Neural cell (in vitro differentiated cells): ENCODE data around the gene RFX3. TPM values are rescaled to one million over a fixed set of nuclear protein-coding genes. Genes with fewer than 3 reads are reported as not detected.

Experiments used
- H2AFZ ChIP-seq: fragments of 200-600, 300-800 bp; sonication (generic), shearing (Covaris generic); 2 replicates; pipeline ENCODE4 v1.6.0; 2014; ENCODE audit warnings: low read depth, mild to moderate bottlenecking, antibody characterized with exemption, low read length, moderate library complexity
- H3F3A ChIP-seq: fragments of 200-600 bp; shearing (Covaris generic); 2 replicates; pipeline ENCODE4 v1.6.1; 2016; ENCODE audit warnings: mild to moderate bottlenecking, moderate library complexity, mixed read lengths, antibody characterized with exemption, low read length; ENCODE audit not compliant: insufficient read depth, poor library complexity, severe bottlenecking
- H3K27ac ChIP-seq: fragments of 200-600, 300-800 bp; sonication (generic), shearing (Covaris generic); 2 replicates; pipeline ENCODE4 v1.5.1; 2014; ENCODE audit warnings: mild to moderate bottlenecking, low read length, moderate library complexity
- H3K27me3 ChIP-seq: fragments of 300-800, 200-600 bp; sonication (generic), shearing (Covaris generic); 2 replicates; pipeline ENCODE4 v1.6.0; 2014; ENCODE audit warnings: mild to moderate bottlenecking, low read depth, low read length, moderate library complexity; ENCODE audit not compliant: insufficient read depth
- H3K36me3 ChIP-seq: fragments of 300-800, 200-600 bp; sonication (generic), shearing (Covaris generic); 2 replicates; pipeline ENCODE4 v1.5.1; 2014; ENCODE audit warnings: mild to moderate bottlenecking, antibody characterized with exemption, low read length, moderate library complexity; ENCODE audit not compliant: insufficient read depth
- H3K4me2 ChIP-seq: fragments of 300-800, 200-600 bp; sonication (generic), shearing (Covaris generic); 2 replicates; pipeline ENCODE4 v1.6.0; 2014; ENCODE audit warnings: mild to moderate bottlenecking, low read length
- H3K4me3 ChIP-seq: fragments of 300-800, 200-600 bp; sonication (generic), shearing (Covaris generic); 2 replicates; pipeline ENCODE4 v1.5.1; 2014; ENCODE audit warnings: mild to moderate bottlenecking, low read length, moderate library complexity
- H3K79me2 ChIP-seq: fragments of 200-600 bp; shearing (Covaris generic); replicated peaks from 2 replicates; pipeline ENCODE4 v1.6.0; 2014; ENCODE audit warnings: mild to moderate bottlenecking, low read length, moderate library complexity; ENCODE audit not compliant: insufficient read depth
- H3K9ac ChIP-seq: fragments of 300-800, 200-600 bp; sonication (generic), shearing (Covaris generic); 2 replicates; pipeline ENCODE4 v1.6.1; 2016; ENCODE audit warnings: mild to moderate bottlenecking, low read length, mixed read lengths
- H3K9me2 ChIP-seq: fragments of 200-600 bp; shearing (Covaris generic); 2 replicates; pipeline ENCODE4 v1.6.1; 2016; ENCODE audit warnings: mild to moderate bottlenecking, low read length, mixed read lengths; ENCODE audit not compliant: insufficient read depth
- H3K9me3 ChIP-seq: fragments of 200-600, 300-800 bp; sonication (generic), shearing (Covaris generic); 2 replicates; pipeline ENCODE4 v1.6.1; 2016; ENCODE audit warnings: mild to moderate bottlenecking, mixed run types, low read length, moderate library complexity, mixed read lengths
- H4K20me1 ChIP-seq: fragments of 200-600 bp; shearing (Covaris generic); 2 replicates; pipeline ENCODE4 v1.6.1; 2016; ENCODE audit warnings: mild to moderate bottlenecking, mixed run types; ENCODE audit not compliant: insufficient read depth
- EP300 ChIP-seq: fragments of 450-650 bp; conservative IDR thresholded peaks from 2 replicates; pipeline ENCODE4 v1.6.1; 2014; ENCODE audit warnings: antibody characterized with exemption, mild to moderate bottlenecking, moderate library complexity; ENCODE audit not compliant: poor library complexity, severe bottlenecking
- EZH2 ChIP-seq: fragments of 200-600, 300-800 bp; shearing (Covaris generic), sonication (generic); IDR thresholded peaks from 2 replicates; pipeline ENCODE4 v1.6.1; 2014; ENCODE audit warnings: antibody characterized with exemption, low read length, borderline replicate concordance, mild to moderate bottlenecking; ENCODE audit not compliant: insufficient read depth, poor library complexity, severe bottlenecking
- MXI1 ChIP-seq: fragments of 450-650 bp; conservative IDR thresholded peaks from 2 replicates; pipeline ENCODE4 v1.6.1; 2014; ENCODE audit warnings: antibody characterized with exemption, mild to moderate bottlenecking; ENCODE audit not compliant: poor library complexity, severe bottlenecking
- POLR2AphosphoS5 ChIP-seq: IDR thresholded peaks from 2 replicates; pipeline ENCODE4 v1.6.1; 2012
- RAD21 ChIP-seq: fragments of 450-650 bp; conservative IDR thresholded peaks from 2 replicates; pipeline ENCODE4 v1.6.1; 2014; ENCODE audit warnings: antibody characterized with exemption, mild to moderate bottlenecking, moderate library complexity
- SMC3 ChIP-seq: fragments of 450-650 bp; conservative IDR thresholded peaks from 2 replicates; pipeline ENCODE4 v1.6.1; 2014; ENCODE audit warnings: antibody characterized with exemption, mild to moderate bottlenecking, moderate library complexity; ENCODE audit not compliant: poor library complexity
- TAF1 ChIP-seq: IDR thresholded peaks from 2 replicates; pipeline ENCODE4 v1.6.1; 2012; ENCODE audit warnings: low read depth
- polyA plus RNA-seq: library from polyadenylated mRNA; depleted of rRNA; stranded (reverse); fragments of >200 nt; gene quantifications from 2 replicates; pipeline ENCODE4 v1.2.3, GENCODE V29; 2014
- TF ChIP-seq, protein P1 (sequence below): IDR thresholded peaks from 2 replicates; pipeline ENCODE4 v1.6.1; 2012; ENCODE audit warnings: borderline replicate concordance
- TF ChIP-seq, protein P2 (sequence below): fragments of 450-650 bp; IDR thresholded peaks from 2 replicates; pipeline ENCODE4 v1.5.1; 2014; ENCODE audit warnings: antibody characterized with exemption, mild to moderate bottlenecking, moderate library complexity; ENCODE audit not compliant: poor library complexity, severe bottlenecking

Gene RFX3
- polyA plus RNA-seq, 1 donor from 2014 or later, result 27.6 TPM

DNA sequence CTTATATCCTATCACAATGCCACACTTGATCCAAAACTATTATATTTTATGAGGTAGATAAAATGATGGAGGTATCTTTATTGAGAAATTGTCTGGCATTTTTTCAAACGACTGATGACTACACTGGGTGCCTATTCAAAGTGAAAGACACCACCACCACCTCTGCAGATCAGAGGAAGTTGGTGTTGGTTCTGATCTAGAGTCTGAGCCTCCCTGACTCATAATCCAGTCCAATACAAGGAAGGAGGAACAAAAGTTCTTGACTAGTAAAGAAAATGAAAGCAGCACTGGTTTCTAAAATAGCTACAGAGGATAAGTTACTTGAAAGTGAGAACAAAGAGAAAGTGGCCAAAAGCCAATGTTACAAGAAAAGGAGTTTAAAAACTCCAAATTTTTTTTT, 139.9 kb downstream of the RFX3 start:
- no peaks in the 10 kb centered on the region for H3K9me3 ChIP-seq
- no peak overlapping the region for H3K27ac ChIP-seq
- H3K79me2 ChIP-seq, result peaks cover 6% of the 10 kb centered on the region
- H4K20me1 ChIP-seq, result no peaks in the 10 kb centered on the region
- H3K27me3 ChIP-seq, result no peaks in the 10 kb centered on the region
- H3K9me2 ChIP-seq, result no peaks in the 10 kb centered on the region
- no peaks in the 10 kb centered on the region for H3K36me3 ChIP-seq
- no peak overlapping the region for H3K4me3 ChIP-seq
- H3K9ac ChIP-seq, result no peak overlapping the region
- H3F3A ChIP-seq, result no peaks in the 10 kb centered on the region
- no peak overlapping the region for H3K4me2 ChIP-seq
- TF ChIP-seq, protein P1, sequence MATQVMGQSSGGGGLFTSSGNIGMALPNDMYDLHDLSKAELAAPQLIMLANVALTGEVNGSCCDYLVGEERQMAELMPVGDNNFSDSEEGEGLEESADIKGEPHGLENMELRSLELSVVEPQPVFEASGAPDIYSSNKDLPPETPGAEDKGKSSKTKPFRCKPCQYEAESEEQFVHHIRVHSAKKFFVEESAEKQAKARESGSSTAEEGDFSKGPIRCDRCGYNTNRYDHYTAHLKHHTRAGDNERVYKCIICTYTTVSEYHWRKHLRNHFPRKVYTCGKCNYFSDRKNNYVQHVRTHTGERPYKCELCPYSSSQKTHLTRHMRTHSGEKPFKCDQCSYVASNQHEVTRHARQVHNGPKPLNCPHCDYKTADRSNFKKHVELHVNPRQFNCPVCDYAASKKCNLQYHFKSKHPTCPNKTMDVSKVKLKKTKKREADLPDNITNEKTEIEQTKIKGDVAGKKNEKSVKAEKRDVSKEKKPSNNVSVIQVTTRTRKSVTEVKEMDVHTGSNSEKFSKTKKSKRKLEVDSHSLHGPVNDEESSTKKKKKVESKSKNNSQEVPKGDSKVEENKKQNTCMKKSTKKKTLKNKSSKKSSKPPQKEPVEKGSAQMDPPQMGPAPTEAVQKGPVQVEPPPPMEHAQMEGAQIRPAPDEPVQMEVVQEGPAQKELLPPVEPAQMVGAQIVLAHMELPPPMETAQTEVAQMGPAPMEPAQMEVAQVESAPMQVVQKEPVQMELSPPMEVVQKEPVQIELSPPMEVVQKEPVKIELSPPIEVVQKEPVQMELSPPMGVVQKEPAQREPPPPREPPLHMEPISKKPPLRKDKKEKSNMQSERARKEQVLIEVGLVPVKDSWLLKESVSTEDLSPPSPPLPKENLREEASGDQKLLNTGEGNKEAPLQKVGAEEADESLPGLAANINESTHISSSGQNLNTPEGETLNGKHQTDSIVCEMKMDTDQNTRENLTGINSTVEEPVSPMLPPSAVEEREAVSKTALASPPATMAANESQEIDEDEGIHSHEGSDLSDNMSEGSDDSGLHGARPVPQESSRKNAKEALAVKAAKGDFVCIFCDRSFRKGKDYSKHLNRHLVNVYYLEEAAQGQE, result no peak
- TF ChIP-seq MXI1, result no peak
- no peak for TF ChIP-seq EZH2
- no peak for TF ChIP-seq EP300
- no peak for TF ChIP-seq TAF1
- TF ChIP-seq POLR2AphosphoS5, result no peak
- TF ChIP-seq, protein P2, sequence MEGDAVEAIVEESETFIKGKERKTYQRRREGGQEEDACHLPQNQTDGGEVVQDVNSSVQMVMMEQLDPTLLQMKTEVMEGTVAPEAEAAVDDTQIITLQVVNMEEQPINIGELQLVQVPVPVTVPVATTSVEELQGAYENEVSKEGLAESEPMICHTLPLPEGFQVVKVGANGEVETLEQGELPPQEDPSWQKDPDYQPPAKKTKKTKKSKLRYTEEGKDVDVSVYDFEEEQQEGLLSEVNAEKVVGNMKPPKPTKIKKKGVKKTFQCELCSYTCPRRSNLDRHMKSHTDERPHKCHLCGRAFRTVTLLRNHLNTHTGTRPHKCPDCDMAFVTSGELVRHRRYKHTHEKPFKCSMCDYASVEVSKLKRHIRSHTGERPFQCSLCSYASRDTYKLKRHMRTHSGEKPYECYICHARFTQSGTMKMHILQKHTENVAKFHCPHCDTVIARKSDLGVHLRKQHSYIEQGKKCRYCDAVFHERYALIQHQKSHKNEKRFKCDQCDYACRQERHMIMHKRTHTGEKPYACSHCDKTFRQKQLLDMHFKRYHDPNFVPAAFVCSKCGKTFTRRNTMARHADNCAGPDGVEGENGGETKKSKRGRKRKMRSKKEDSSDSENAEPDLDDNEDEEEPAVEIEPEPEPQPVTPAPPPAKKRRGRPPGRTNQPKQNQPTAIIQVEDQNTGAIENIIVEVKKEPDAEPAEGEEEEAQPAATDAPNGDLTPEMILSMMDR, result no peak
- no peak for TF ChIP-seq RAD21
- no peak for TF ChIP-seq SMC3
- H2AFZ ChIP-seq, result no peak overlapping the region

DNA sequence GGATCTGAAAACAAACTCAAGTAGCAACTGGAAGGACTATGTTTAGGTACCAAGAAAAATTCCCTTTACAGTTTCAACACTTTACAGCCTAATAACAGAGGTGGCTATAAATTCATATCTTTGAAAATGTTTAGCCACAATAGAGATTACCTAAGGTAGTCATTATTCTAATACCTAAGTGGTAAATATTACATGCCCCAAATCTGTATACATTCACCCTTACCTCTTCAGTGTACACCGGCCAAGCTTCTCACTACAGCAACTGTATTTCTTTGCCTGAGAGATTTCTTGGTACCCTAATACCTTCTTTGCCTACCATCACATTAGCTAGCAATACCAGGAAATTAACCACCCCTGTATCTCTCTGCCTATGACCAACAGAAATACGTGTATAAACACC, 154.0 kb downstream of the RFX3 start:
- Histone ChIP-seq H3K9ac (no peak overlapping the region), H4K20me1 (no peaks in the 10 kb centered on the region), H3K79me2 (peaks cover 8% of the 10 kb centered on the region), H3K4me2 (no peak overlapping the region), H3K27ac (no peak overlapping the region), H3K9me2 (no peaks in the 10 kb centered on the region), H3K36me3 (no peaks in the 10 kb centered on the region), H3K27me3 (no peaks in the 10 kb centered on the region), H3F3A (no peaks in the 10 kb centered on the region), H3K4me3 (no peak overlapping the region), H3K9me3 (no peaks in the 10 kb centered on the region), H2AFZ (no peak overlapping the region)
- TF ChIP-seq, protein P2, result no peak
- TF ChIP-seq TAF1 (no peak), MXI1 (no peak), EZH2 (no peak), POLR2AphosphoS5 (no peak), RAD21 (no peak), SMC3 (no peak), EP300 (no peak)
- TF ChIP-seq, protein P1, result no peak
